Loucy (cell line): ENCODE measurements around the gene C3orf62.

Experiments used
- CTCF ChIP-seq: fragments of 200-600 bp; sonication (generic); conservative IDR thresholded peaks from 2 replicates; pipeline ENCODE4 v1.5.1; 2014; ENCODE audit warnings: mild to moderate bottlenecking, antibody characterized with exemption, low read length
- EZH2phosphoT487 ChIP-seq: fragments of 200-600 bp; IDR thresholded peaks from 2 replicates; pipeline ENCODE4 v1.6.1; 2018; ENCODE audit warnings: antibody characterized with exemption, mild to moderate bottlenecking, moderate library complexity, borderline replicate concordance

DNA sequence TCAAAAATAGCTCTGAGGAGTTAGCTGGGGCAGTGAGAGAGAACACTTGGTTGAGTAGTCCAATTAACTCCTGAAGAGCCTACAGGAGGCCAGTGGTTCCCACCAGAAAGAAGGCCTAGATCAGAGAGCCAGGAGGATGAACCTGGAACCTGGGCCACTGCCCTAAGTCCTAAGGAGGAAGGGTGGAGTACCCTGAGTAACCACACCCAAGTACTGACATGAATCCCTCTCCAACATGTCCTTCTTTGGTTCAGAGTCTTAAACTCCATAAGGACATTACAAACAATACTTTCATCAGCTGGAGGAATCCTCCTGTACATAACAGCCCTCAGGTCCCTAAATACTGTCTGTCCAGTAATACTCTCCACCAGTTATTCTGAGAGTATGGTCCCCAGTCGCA, 25.6 kb upstream of the C3orf62 start:
- TF ChIP-seq EZH2phosphoT487 (no peak), CTCF (no peak)
